HG03442 (cell line): ENCODE results near the gene ZNF837.
"Not testable (repeated sequence)": the region's sequence is repeated elsewhere in the genome, so short reads cannot be mapped to it uniquely, and the experiment has no call there.

Source experiments
- ATAC-seq: cut with Tn5 transposase; IDR thresholded peaks from one replicate; pipeline ENCODE4 v1.9.1; 2021; ENCODE audit warnings: mild to moderate bottlenecking, moderate library complexity; ENCODE audit not compliant: unreplicated experiment

The ZNF837 gene

DNA sequence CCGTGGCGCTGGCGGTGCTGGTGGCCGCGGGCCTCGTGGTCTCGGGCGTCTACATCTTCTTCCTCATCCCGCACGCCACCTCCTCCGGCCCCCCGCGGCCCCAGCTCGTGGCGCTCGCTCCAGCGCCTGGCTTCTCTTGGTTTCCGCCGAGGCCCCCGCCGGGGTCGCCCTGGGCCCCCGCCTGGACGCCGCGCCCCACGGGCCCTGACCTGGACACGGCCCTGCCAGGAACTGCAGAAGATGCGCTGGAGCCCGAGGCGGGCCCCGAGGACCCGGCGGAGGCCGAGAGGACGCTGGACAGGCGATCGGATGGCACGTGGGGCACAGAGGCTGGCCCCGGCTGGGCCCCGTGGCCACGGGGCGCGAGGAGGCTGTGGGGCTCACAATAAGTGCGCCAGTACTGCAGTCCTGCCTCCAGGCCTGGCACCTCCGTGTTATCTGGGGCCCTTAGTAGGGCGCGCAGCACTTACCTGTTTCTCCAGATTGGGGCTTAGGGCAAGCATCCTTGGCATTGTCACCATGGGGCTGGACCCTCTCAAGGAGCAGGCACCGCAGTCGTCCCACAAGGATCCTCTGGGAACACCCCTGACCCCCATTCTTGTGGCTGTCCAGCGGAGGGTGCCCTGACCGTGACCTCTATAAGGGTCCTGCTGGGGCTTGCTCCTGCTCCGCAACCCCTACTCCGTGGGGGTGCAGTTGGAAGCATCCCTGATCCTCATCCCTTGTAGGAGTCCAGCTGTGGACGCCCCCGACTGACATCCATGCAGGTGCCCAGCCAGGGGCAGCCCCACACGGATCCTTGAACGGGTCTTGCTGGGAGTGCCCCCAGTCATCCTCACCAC, 16.1 kb upstream of the ZNF837 start:
- ATAC-seq = no peak

DNA sequence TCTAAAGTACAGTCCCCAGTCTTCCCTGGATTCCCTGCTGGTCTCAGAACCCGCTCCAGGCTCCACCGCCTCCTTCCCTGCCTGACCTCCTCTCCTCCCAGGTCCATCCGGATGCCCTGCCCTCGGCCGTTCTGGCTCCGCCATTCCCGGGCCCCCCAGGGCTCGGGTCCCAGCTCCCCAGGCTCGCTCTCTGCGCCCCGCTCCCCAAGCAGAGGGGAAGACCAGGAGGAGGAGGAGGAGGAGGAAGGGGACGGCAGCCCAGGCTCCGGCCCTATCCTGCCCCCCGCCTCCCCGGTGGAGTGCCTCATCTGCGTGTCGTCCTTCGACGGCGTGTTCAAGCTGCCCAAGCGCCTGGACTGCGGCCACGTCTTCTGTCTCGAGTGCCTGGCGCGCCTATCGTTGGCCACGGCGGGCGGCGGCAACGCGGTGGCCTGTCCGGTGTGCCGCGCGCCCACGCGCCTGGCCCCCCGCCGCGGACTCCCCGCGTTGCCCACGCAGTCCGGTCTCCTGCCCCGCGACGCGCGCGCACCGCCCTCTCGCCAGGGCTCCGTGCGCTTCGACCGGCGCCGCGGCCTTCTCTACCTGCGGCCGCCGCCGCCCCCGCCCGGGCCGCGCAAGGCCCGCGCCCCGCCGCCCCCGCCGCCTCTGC, 15.3 kb upstream of the ZNF837 start:
- ATAC-seq = no peak

DNA sequence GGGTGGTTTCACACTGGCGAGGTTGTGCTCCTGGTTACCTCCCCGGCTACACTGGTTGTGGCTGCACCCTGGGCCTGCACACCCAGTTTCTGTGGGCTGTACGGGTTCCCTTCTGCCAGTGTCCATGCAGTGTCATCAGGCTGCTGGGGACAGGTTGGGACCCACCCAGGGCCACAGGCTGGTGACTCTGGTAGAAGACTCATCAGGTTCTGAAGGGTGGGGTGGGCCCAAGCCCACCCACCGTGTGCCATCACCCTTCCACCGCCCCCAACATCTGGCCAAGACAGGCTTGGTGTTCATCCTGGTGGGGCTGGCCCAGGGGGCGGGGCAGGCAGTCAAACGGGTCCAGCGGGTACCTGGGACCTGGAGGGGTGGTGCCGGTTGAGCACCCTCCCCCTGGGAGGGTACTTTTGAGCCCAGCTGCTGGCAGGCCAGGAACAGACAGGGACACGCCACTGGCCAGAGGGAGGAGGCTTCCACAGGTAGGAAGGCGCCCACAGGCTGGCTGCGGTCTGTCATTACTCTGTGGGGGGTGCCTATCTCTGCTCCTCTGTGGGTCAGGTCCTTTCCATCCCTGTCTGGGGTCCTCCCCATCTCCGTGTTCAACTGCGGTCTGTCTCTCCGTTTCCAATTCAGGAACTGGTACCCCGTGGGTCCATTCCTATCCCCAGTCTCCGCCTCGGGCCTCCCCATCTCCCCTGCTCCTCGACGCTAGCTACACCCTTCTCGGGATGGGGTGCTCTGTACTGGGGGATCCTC, 14.6 kb upstream of the ZNF837 start, which contains the start of gene RNF225:
RNF225 (plus strand) TSS at position 437 of the 759 bp plus-strand sequence. CDS start 434 bp downstream, outside the sequence.
- no peak for ATAC-seq

DNA sequence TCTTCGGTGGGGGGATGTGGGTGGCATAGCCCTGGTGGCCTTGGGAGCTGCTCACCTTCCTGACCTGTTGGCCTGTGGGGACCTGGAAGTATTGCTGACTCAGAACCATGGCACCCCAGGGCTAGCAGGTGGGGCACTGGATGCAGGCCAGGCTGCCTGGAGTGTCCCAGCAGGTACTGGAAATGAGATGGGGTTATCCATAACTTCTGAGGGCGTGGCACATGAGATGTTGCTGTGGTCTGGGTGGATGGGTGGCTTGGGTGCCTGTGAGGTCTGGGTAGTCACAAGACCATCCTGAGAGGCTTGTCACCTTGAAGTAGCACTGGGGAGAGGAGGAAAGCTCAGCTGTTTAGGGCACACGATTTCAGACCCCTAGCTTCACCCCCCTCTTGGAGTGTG, 14.0 kb upstream of the ZNF837 start:
- no peak for ATAC-seq

DNA sequence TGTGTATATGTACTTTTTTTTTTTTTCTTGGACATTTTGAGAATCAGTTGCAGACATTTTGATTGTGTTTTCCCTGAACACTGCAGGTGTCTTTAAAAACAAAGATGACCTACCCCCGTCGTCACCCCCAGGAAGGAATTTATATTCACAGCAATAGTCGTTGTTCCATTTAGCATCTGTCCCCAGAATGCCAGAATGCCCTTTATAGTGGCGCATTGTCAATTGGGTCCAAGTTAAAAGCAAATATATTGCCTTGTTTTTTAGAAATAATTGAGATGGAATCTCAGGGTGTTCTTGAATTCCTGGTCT, 12.8 kb upstream of the ZNF837 start:
- ATAC-seq = no peak

DNA sequence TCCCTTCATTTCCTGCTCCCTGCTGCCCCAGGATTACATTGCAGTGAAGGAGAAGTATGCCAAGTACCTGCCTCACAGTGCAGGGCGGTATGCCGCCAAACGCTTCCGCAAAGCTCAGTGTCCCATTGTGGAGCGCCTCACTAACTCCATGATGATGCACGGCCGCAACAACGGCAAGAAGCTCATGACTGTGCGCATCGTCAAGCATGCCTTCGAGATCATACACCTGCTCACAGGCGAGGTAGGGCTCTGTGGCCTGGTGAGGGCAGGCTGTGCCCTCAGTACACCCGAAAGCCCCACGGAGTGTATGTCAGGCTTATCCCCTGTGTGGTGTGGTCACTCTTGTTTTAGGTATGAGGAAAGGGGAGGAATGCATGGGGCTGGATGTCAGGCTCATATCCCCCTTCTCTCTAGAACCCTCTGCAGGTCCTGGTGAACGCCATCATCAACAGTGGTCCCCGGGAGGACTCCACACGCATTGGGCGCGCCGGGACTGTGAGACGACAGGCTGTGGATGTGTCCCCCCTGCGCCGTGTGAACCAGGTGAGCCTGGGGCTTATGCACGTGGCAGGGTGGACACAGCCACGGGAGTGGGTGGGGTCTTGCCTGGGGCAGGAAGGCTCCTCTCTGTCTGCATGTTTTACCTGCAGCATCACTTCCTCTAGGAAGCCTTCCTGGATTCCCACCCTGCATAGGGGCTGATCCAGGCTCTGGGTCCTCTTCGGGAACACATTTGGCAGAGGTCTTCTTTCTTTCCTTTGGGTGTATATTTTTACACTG, 12.3 kb upstream of the ZNF837 start:
- no peak for ATAC-seq

DNA sequence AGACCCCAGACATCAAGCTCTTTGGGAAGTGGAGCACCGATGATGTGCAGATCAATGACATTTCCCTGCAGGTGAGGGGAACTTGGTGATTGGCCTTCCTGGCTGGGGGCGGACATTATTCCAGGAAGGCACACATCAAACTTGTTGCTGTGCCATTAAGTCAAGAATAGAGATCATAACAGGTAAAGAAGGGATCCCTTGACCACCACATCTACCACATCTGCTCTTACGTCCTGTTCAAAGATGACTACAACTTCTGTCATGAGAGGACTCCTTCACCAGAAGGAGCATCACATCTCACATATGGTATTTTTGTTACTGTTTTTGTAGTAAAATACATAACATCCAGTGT, 7.3 kb upstream of the ZNF837 start:
- no peak for ATAC-seq

DNA sequence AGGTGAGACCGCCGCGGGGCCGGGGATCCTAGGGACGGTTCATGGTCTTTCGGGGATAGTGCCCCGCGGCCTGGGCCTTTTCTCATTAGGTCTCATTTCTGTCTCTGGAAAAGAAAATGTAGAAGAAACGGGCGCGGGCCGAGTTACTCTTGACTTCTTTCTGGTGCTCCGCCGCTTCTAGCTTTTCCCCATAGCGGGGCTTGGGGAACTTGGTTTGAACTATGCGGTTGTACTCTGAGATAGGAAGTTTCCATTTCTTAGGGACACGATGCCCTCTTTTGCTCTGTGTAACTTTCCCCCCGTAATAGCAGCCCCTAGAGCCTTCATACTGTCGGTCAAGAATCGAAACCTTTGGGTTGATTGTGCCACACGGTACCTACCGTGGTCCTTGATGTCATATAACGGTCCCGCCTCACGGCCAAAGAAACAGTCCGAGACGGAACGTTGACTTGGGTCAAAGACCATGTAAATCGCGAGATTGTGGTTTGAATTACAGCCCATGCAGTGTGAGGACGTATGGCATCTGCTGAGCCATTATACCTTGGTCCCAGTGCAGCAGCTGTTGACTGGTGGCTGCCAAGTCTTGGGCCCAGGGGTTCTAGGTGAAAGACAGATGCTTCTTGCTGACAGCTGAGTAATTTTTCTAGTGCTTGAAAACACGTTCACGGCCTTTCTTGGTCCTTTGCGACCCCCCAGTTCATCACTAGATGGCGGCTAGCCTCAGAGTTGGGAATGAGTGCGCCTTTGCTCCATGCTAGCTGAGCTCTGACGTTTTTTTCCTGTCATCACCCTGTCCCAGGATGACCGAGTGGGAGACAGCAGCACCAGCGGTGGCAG, 6.7 kb upstream of the ZNF837 start:
- no peak for ATAC-seq

DNA sequence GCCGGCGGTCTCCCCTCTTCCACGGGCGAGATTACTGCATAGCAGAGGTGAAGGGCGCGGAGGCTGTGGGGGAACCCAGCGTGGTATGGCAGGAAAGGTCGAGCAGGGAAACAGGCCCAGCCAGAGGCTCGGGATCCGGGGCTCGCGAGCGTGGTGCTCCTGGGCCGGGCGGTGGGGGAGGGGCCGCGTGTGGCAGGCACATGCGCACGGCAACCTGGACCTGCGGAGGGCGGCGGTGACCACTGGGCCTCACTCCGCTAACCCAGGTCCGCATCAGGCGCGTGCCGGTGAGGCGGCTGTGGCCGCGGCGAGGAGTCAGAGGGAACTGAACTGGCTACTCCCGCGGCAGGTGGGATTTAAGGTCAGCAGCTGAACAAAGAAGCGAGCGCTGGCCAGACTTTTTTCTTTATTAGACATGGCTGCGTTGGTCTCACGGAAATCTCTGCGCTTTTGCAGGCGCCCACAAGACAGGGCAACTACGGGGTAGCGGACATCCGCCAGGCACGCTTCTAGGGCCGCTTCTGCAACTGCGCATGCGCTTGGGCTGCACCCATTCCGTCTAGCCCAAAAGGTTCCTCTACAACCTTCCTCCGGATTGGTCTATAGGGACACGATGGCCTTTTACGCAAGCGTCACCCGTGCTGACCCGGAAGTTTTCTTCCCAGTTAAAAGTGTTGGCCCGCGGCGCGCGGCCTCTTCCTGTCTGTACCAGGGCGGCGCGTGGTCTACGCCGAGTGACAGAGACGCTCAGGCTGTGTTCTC, 5.9 kb upstream of the ZNF837 start, which contains the start of gene RPS5:
RPS5 (plus strand) TSS at position 694 of the 762 bp plus-strand sequence. CDS start 869 bp downstream, outside the sequence.
- peak; percentile 84 for ATAC-seq

DNA sequence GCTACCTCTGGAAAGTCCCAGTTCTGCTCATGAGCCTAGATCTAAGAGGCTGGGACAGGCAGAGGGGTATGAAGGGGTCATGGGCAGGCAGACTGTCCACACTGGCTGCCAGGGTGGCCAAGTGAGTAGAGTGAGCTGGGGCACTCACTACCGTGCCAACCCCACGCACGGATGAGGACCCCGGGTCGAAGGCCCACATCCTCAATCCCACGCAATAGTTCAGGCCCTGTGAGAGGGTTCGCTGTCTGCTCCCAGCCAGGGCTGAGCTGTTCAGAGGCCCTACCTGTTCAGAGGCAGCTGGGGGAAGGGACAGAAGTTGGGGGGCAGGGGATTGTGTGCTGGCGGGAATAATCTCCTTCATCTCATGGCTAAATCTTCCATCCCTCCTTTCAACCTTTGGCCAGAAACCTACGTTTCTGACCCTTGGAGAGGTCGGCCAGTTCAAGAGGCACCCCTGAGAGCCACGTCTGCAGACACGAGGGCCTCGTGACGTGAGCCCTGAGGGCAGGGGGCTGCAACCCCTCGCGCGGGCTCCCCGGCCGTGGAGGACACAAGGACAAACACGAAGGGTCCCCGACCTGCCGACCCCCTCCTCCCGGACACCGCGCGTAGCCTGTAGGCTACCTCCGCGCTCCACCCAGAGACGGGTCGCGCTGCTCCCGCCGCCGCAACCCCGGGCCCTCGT, 5.2 kb upstream of the ZNF837 start:
- peak; percentile 7 for ATAC-seq

DNA sequence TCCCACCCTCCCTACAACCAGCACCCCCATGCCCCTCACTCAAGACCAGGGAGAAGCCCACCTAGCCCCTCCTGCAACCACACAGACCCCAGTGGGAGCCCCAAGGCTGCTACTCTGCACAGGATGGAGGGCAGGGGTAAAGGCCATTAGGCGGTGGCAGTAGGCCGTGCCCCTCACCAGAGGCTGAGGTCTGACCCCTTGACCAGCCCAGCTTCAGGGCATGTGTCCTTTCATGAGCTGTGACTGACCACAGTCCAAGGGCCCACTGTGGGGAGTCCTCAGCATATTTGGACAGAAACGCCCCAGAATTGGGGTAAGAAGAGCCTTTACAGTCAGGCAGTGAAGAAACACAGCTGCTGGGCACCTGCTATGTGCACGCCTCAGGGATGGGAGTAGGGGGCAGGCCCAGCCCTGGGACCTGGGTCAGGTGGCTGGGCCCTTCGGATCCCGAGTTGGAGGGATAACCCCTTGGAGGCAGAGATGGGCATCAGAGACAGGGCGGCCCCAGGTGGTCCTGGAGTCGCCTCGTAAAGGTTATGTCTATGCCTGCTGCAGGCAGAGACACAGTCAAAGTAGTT, 4.6 kb upstream of the ZNF837 start:
- no peak for ATAC-seq

DNA sequence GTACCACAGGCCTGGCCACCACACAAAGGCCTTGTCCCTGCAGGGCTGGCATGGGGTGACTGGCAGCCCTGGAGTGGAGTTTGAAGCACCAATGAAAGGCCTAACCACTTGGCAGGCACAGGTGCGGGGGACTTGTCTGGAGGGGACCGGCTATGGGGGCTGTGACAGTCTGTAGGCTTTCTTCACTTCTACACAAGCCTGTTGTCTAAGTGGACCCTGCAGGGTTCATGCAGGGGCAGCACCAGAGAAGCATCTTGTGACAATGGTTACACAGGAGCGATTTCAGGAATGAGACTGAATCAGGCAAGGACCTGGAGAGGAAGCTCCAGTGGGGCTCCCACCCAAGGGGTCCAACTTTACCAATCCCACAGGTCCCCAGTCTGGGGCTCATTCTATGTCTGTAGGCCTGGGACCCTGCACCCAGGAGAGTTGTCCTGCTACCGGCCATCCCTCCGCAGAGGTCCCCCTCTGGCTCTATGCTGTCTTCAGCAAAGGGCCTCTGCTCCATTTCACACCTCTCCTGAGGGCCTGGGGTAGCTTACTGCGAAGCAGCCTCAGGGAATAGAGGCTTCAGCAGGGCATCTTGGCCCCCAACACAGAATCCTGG, 2.3 kb upstream of the ZNF837 start:
- no peak for ATAC-seq

DNA sequence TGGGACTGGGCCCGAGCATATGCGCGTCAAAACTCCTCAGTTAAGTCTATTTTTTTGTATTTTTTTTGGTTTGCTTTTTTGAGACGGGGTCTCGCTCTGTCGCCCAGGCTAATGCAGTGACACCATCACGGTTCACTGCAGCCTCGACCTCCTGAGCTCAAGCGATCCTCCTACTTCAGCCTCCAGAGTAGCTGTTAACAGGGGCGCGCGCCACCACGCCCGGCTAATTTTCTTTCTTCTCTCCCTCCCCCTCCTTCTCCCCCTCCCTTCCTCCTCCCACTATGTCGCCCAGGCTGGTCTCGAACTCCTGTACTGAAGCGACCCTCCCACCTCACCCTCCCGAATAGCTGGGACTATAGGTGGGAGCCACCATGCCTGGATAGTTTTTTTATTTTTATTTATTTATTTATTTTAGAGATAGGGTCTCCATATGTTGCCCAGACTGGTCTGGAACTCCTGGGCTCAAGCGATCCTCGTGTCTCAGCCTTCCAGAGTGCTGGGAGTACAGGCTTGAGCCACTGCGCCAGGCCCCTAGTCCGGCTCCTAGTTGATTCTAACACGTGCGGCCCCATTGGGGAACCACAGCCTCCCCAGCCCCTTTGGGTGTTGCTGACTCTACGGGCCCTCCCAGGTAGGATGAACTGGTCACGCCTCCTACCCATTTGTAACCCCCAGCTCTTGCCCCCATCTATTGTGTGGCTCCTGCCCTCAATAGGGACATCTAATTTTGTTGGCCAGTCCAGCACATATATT, 806 bp upstream of the ZNF837 start:
- ATAC-seq = no peak

DNA sequence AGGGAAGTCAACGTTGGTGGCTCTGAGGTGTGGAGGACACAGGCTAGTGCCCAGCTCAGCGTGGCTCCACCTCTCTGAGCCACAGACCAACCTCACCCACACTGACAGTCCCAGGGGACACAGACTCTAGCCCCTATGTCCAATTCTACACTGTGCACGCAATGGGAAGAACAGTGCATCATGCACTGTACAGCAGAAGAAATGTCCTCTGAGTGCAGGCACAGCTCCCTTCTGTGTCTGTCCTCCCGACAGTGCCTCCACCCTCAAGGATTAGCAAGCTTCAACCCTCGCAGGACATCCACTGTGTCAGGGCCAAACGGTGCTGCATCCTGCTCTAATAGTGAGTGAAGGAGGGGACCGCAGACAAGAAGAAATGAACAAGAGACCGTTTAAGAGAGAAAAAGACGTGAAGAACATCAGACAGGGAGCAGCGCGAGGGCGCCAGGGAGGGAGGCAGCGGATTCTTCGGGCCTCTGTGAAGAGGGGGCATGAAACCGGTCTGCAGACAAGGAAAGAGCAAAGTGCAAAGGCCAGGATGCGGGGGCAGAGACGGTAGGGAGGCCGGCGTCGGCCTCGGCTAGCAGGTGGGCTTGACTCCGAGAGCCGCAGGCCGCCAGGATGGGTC, 681 bp downstream of the ZNF837 start:
- ATAC-seq = no peak

DNA sequence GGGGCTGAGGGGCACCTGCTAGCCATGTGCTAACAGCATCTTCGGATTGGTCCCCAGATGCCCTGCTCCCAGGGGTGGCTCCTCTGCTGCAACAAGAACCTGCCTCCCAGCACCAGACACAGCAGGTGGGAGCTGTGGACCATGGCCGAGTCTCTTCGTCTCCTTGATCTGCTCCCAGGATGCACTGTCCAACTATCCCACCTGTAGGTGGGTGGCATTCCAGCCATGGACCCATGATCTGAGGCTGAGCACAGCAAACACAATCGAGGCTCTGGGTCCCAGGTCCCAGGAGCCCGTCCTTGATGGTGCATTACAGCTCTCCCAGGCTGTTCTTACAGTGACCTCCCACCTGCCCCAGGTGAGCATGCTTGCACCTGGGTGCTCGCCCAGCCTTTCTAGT, 1.6 kb downstream of the ZNF837 start:
- ATAC-seq = no peak

DNA sequence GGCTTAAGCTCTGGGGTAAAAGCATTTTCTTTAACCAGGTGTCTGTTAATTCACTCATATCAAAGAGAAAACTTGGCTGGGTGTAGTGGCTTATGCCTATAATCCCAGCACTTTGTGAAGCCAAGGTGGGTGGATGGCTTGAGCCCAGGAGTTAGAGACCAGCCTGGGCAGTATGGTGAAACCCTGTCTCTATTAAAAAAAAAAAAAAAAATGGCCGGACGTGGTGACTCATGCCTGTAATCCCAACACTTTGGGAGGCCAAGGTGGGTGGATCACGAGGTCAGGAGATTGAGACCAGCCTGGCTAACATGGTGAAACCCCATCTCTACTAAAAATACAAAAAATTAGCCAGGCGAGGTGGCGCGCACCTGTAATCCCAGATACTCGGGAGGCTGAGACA, 4.1 kb downstream of the ZNF837 start:
- not testable (repeated sequence) for ATAC-seq

DNA sequence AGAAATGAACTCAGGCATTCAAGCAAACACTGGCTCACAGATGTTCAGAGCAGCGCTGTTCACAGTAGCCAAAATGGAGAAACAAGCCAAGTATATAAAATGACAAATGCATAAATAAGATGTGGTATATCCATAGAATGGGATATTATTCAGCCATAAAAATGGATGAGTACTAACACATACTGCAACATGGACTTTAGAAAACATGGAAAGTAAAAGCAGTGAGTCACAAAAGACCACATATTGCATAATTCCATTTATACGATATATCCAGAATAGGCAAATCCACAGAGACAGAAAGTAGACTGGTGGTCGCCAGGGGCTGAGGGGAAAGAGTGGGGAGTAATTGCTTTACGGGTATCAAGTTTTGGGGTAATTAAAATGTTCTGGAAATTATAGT, 6.6 kb downstream of the ZNF837 start:
- no peak for ATAC-seq
